ENCODE measurements around the gene CYP11A1.

- no peak for TF ChIP-seq POLR2A (IDR thresholded peaks at IDR 0.05; ENCODE audit: low read depth, low read length)
- TF ChIP-seq POLR2AphosphoS5 (IDR thresholded peaks at IDR 0.05; ENCODE audit: low read depth, low read length), result peak; percentile 17; the same call in 1 of the 2 replicates
These were observed 44.2 kb upstream of the CYP11A1 start for GRCh38 chr15:74411686-74412085.

Data from GM12892 (cell line).